Liver (tissue), 9 donors: ENCODE measurements around the gene EEF2K. TPM values are rescaled to one million over a fixed set of nuclear protein-coding genes. Genes with fewer than 3 reads are reported as not detected.

ENCODE experiments used
- DNase-seq: peaks from one replicate; pipeline ENCODE4 v3.0.0-alpha.2; 2017; ENCODE audit warnings: low spot score
- H3K27ac ChIP-seq, 2 donors: one replicate each; pipeline ENCODE4 v1.7.0; 2013; ENCODE audit warnings: inconsistent platforms in 2 of 2, low read length in 2 of 2, control low read depth in 1 of 2, low read depth in 1 of 2, mild to moderate bottlenecking in 1 of 2
- H3K27me3 ChIP-seq, 4 donors: one replicate each; pipeline versions ENCODE4 v1.6.1 to v1.7.0; 2013; ENCODE audit warnings: low read length in 3 of 4, inconsistent platforms in 1 of 4, mild to moderate bottlenecking in 1 of 4, moderate library complexity in 1 of 4; ENCODE audit not compliant: control insufficient read depth in 4 of 4, insufficient read depth in 4 of 4
- H3K36me3 ChIP-seq, 4 donors: one replicate each; pipeline versions ENCODE4 v1.6.1 to v1.7.0; 2013; ENCODE audit warnings: low read length in 3 of 4, mild to moderate bottlenecking in 3 of 4, low read depth in 1 of 4, moderate library complexity in 1 of 4; ENCODE audit not compliant: control insufficient read depth in 4 of 4, insufficient read depth in 3 of 4
- H3K4me1 ChIP-seq, 4 donors: one replicate each; pipeline versions ENCODE4 v1.6.1 to v1.7.0; 2013; ENCODE audit warnings: low read length in 3 of 4, mild to moderate bottlenecking in 3 of 4, moderate library complexity in 1 of 4; ENCODE audit not compliant: control insufficient read depth in 4 of 4, insufficient read depth in 4 of 4
- H3K4me3 ChIP-seq, 3 donors: one replicate each; pipeline versions ENCODE4 v1.6.1 to v1.7.0; 2013; ENCODE audit warnings: low read length in 3 of 3, control low read depth in 1 of 3, low read depth in 1 of 3, mild to moderate bottlenecking in 1 of 3
- H3K9ac ChIP-seq, 2 donors: one replicate each; pipeline ENCODE4 v1.7.0; 2013; ENCODE audit warnings: low read length in 2 of 2, mild to moderate bottlenecking in 2 of 2, moderate library complexity in 2 of 2, control low read depth in 1 of 2, low read depth in 1 of 2
- H3K9me3 ChIP-seq, 4 donors: one replicate each; pipeline versions ENCODE4 v1.6.1 to v1.7.0; 2013; ENCODE audit warnings: low read length in 3 of 4; ENCODE audit not compliant: control insufficient read depth in 4 of 4
- EGR1 ChIP-seq, 2 donors: IDR thresholded peaks; 2 replicates each; pipeline ENCODE4 v1.6.1; 2016 to 2018; ENCODE audit warnings: antibody characterized with exemption in 2 of 2, low read depth in 2 of 2
- FOXA1 ChIP-seq: IDR thresholded peaks from 2 replicates; pipeline ENCODE4 v1.6.1; 2016; ENCODE audit warnings: antibody characterized with exemption
- FOXA2 ChIP-seq: IDR thresholded peaks from 2 replicates; pipeline ENCODE4 v1.6.1; 2016; ENCODE audit warnings: antibody characterized with exemption
- GABPA ChIP-seq, 2 donors: IDR thresholded peaks in 1 of 2; conservative IDR thresholded peaks in 1 of 2; 2 replicates each; pipeline ENCODE4 v1.6.1; 2016; ENCODE audit warnings: antibody characterized with exemption in 2 of 2, mild to moderate bottlenecking in 1 of 2, moderate library complexity in 1 of 2
- HNF4A ChIP-seq, 2 donors: conservative IDR thresholded peaks; 2 replicates each; pipeline ENCODE4 v1.6.1; 2016; ENCODE audit warnings: antibody characterized with exemption in 2 of 2, mild to moderate bottlenecking in 2 of 2
- HNF4G ChIP-seq: IDR thresholded peaks from 2 replicates; pipeline ENCODE4 v1.6.1; 2016; ENCODE audit warnings: antibody characterized with exemption
- JUND ChIP-seq, 2 donors: IDR thresholded peaks; 2 replicates each; pipeline ENCODE4 v1.6.1; 2016; ENCODE audit warnings: antibody characterized with exemption in 2 of 2
- MAX ChIP-seq: IDR thresholded peaks from 2 replicates; pipeline ENCODE4 v1.6.1; 2016; ENCODE audit warnings: antibody characterized with exemption
- NR2F2 ChIP-seq: IDR thresholded peaks from 2 replicates; pipeline ENCODE4 v1.6.1; 2016; ENCODE audit warnings: antibody characterized with exemption
- RAD21 ChIP-seq, 2 donors: IDR thresholded peaks; 2 replicates each; pipeline ENCODE4 v1.6.1; 2016; ENCODE audit warnings: antibody characterized with exemption in 2 of 2, mild to moderate bottlenecking in 2 of 2
- RXRA ChIP-seq, 2 donors: IDR thresholded peaks; 2 replicates each; pipeline ENCODE4 v1.6.1; 2017 to 2018; ENCODE audit warnings: antibody characterized with exemption in 2 of 2, mild to moderate bottlenecking in 1 of 2
- SP1 ChIP-seq: IDR thresholded peaks from 2 replicates; pipeline ENCODE4 v1.6.1; 2018; ENCODE audit warnings: antibody characterized with exemption, mild to moderate bottlenecking
- TAF1 ChIP-seq: conservative IDR thresholded peaks from 2 replicates; pipeline ENCODE4 v1.6.1; 2016; ENCODE audit warnings: antibody characterized with exemption, mild to moderate bottlenecking
- YY1 ChIP-seq: IDR thresholded peaks from 2 replicates; pipeline ENCODE4 v1.6.1; 2016; ENCODE audit warnings: antibody characterized with exemption, mild to moderate bottlenecking
- WGBS: extraction: QIAGEN DNeasy Blood & Tissue Kit; methylation state at CpG from one replicate; pipeline ENCODE4 v1.1.7; 2013; 5-methylcytosine and 5-hydroxymethylcytosine counted together
- polyA plus RNA-seq, 2 donors: library from polyadenylated mRNA; stranded (reverse) in 1 of 2; unstranded in 1 of 2; fragments of 200-250 nt in 1 of 2; fragments of >200 nt in 1 of 2; fragmentation: Nextera tagmentation in 1 of 2; extraction: Ambion mirVana in 1 of 2; gene quantifications; one replicate each; pipeline versions ENCODE4 v1.2.1 to v1.2.3, GENCODE V29; 2013 to 2015
- total RNA-seq, 2 donors: library from RNA; depleted of rRNA; stranded (reverse); fragments of >200 nt; gene quantifications; one replicate each; pipeline ENCODE4 v1.2.3, GENCODE V29; 2014
- TF ChIP-seq, protein P1 (sequence below): IDR thresholded peaks from 2 replicates; pipeline ENCODE4 v1.6.1; 2016; ENCODE audit warnings: antibody characterized with exemption
- TF ChIP-seq, protein P2 (sequence below): IDR thresholded peaks from 2 replicates; pipeline ENCODE4 v1.6.1; 2016; ENCODE audit warnings: antibody characterized with exemption, mild to moderate bottlenecking
- TF ChIP-seq, protein P3 (sequence below): fragments of 150-350 bp; IDR thresholded peaks from 2 replicates; pipeline ENCODE4 v1.5.1; 2017; ENCODE audit warnings: improper control_type of control experiment, low read depth, low read length; ENCODE audit not compliant: missing input control
- TF ChIP-seq, protein P4 (sequence below): IDR thresholded peaks from 2 replicates; pipeline ENCODE4 v1.6.1; 2016; ENCODE audit warnings: antibody characterized with exemption
- donor health status: healthy.
- donor health status: healthy.
- donor health status: healthy.
- donor health status: healthy.
- donor health status: healthy.

Gene EEF2K
- total and polyA plus RNA-seq, 4 donors, result 3.2 to 14.3 (median 8.0) TPM

- Histone ChIP-seq H3K27me3 (no peaks in the 10 kb centered on the region), H3K9ac (no peak overlapping the region), H3K4me1 (peaks cover 0 to 15% (median 12%) of the 10 kb centered on the region in 4 donors), H3K9me3 (no peaks in the 10 kb centered on the region), H3K27ac (no peak overlapping the region), H3K4me3 (no peak overlapping the region), H3K36me3 (no peaks in the 10 kb centered on the region)
- no peak for DNase-seq
- TF ChIP-seq, protein P1, sequence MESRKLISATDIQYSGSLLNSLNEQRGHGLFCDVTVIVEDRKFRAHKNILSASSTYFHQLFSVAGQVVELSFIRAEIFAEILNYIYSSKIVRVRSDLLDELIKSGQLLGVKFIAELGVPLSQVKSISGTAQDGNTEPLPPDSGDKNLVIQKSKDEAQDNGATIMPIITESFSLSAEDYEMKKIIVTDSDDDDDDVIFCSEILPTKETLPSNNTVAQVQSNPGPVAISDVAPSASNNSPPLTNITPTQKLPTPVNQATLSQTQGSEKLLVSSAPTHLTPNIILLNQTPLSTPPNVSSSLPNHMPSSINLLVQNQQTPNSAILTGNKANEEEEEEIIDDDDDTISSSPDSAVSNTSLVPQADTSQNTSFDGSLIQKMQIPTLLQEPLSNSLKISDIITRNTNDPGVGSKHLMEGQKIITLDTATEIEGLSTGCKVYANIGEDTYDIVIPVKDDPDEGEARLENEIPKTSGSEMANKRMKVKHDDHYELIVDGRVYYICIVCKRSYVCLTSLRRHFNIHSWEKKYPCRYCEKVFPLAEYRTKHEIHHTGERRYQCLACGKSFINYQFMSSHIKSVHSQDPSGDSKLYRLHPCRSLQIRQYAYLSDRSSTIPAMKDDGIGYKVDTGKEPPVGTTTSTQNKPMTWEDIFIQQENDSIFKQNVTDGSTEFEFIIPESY, result no peak
- TF ChIP-seq HNF4G (no peak), TAF1 (no peak), NR2F2 (no peak), JUND (IDR thresholded peaks at IDR 0.05) (no peak), FOXA2 (no peak), HNF4A (conservative IDR thresholded peaks at IDR 0.05) (no peak), FOXA1 (no peak)
- TF ChIP-seq, protein P2, sequence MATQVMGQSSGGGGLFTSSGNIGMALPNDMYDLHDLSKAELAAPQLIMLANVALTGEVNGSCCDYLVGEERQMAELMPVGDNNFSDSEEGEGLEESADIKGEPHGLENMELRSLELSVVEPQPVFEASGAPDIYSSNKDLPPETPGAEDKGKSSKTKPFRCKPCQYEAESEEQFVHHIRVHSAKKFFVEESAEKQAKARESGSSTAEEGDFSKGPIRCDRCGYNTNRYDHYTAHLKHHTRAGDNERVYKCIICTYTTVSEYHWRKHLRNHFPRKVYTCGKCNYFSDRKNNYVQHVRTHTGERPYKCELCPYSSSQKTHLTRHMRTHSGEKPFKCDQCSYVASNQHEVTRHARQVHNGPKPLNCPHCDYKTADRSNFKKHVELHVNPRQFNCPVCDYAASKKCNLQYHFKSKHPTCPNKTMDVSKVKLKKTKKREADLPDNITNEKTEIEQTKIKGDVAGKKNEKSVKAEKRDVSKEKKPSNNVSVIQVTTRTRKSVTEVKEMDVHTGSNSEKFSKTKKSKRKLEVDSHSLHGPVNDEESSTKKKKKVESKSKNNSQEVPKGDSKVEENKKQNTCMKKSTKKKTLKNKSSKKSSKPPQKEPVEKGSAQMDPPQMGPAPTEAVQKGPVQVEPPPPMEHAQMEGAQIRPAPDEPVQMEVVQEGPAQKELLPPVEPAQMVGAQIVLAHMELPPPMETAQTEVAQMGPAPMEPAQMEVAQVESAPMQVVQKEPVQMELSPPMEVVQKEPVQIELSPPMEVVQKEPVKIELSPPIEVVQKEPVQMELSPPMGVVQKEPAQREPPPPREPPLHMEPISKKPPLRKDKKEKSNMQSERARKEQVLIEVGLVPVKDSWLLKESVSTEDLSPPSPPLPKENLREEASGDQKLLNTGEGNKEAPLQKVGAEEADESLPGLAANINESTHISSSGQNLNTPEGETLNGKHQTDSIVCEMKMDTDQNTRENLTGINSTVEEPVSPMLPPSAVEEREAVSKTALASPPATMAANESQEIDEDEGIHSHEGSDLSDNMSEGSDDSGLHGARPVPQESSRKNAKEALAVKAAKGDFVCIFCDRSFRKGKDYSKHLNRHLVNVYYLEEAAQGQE, result no peak
- TF ChIP-seq, protein P3, sequence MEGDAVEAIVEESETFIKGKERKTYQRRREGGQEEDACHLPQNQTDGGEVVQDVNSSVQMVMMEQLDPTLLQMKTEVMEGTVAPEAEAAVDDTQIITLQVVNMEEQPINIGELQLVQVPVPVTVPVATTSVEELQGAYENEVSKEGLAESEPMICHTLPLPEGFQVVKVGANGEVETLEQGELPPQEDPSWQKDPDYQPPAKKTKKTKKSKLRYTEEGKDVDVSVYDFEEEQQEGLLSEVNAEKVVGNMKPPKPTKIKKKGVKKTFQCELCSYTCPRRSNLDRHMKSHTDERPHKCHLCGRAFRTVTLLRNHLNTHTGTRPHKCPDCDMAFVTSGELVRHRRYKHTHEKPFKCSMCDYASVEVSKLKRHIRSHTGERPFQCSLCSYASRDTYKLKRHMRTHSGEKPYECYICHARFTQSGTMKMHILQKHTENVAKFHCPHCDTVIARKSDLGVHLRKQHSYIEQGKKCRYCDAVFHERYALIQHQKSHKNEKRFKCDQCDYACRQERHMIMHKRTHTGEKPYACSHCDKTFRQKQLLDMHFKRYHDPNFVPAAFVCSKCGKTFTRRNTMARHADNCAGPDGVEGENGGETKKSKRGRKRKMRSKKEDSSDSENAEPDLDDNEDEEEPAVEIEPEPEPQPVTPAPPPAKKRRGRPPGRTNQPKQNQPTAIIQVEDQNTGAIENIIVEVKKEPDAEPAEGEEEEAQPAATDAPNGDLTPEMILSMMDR, result no peak
- TF ChIP-seq, protein P4, sequence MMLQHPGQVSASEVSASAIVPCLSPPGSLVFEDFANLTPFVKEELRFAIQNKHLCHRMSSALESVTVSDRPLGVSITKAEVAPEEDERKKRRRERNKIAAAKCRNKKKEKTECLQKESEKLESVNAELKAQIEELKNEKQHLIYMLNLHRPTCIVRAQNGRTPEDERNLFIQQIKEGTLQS, result no peak
- WGBS, result 96% methylated on average over 6 of the region's 6 CpGs
Measured at GRCh38 chr16:22184615-22184968, 21.5 kb upstream of the EEF2K start.

DNA sequence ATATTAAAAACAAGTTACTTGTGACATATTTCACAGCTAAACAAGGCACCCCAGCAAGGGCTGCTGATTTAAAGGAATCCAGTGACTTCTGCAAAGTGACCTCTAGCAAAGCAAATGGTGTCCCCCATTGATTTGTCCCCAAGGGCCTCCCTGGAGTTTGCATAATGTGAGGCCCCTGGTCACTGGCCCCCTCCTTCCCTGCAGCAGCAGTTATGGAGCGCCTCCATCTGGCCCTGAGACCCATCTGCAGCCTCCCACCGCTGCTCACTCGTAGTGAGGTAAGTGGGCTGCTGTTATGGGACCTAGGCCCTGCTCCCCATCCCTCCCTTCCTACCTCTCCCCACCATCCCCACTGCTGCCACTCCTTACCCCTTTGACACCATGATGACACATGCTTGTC, 19.6 kb upstream of the EEF2K start:
- H3K27me3 ChIP-seq, result no peaks in the 10 kb centered on the region
- no peak overlapping the region for H3K27ac ChIP-seq
- H3K9me3 ChIP-seq, result no peaks in the 10 kb centered on the region
- no peak overlapping the region for H3K9ac ChIP-seq
- no peak overlapping the region for H3K4me3 ChIP-seq
- 91% methylated on average over 3 of the region's 3 CpGs for WGBS
- no peaks in the 10 kb centered on the region for H3K36me3 ChIP-seq
- peaks cover 0 to 23% (median 17%) of the 10 kb centered on the region in 4 donors for H3K4me1 ChIP-seq
- DNase-seq, result no peak
- TF ChIP-seq JUND (IDR thresholded peaks at IDR 0.05) (no peak), EGR1 (IDR thresholded peaks at IDR 0.05; ENCODE audit: low read depth in 2 of 2) (no peak), SP1 (no peak), NR2F2 (no peak), RAD21 (IDR thresholded peaks at IDR 0.05) (no peak), RXRA (IDR thresholded peaks at IDR 0.05) (no peak), YY1 (no peak), HNF4G (no peak), FOXA2 (no peak), TAF1 (no peak), GABPA (IDR thresholded peaks at IDR 0.05 in 1 of 2, conservative IDR thresholded peaks at IDR 0.05 in 1 of 2) (no peak), MAX (no peak), HNF4A (conservative IDR thresholded peaks at IDR 0.05) (no peak), FOXA1 (no peak)
- TF ChIP-seq, protein P1, result no peak
- TF ChIP-seq, protein P4, result no peak
- TF ChIP-seq, protein P2, result no peak
